ENCODE measurements around the gene RPL11. TPM values are rescaled to one million over a fixed set of nuclear protein-coding genes. Genes with fewer than 3 reads are reported as not detected.

The RPL11 gene
- total and polyA plus RNA-seq, 2 of the 8 experiments (the other 6 are each of a cell fraction or from before 2014, with no cell fraction given) = 1,192 to 1,426 TPM

GRCh38 chr1:23648576-23648975, 43.0 kb upstream of the RPL11 start:
- no peak overlapping the region for H2AK5ac ChIP-seq (ENCODE audit: low read depth, low read length)
- ChIA-PET POLR2A (ENCODE audit: partially characterized antibody) (no interaction called here), CTCF (ENCODE audit: partially characterized antibody) (interaction anchor here (0.7 to 26.6 kb wide), 4 partner anchors 9 to 99 kb away, joined by 5 to 706 read pairs (median 33); partner anchors contain the start of gene ID3)
- no peak overlapping the region for H2BK5ac ChIP-seq (ENCODE audit: low read depth, low read length)
- H3K4me3 ChIP-seq (ENCODE audit: extremely low read depth in 1 of 4, insufficient read depth in 2 of 4, low read depth in 3 of 4, low read length in 4 of 4) = no peak overlapping the region
- H3K56ac ChIP-seq (replicated peaks; ENCODE audit: insufficient read length, low read depth, low read length) = no peak overlapping the region
- no peak overlapping the region for H2BK20ac ChIP-seq (ENCODE audit: low read length)
- H3K4me1 ChIP-seq (replicated peaks in 1 of 4; ENCODE audit: control insufficient read depth in 3 of 4, insufficient read depth in 4 of 4, low read length in 3 of 4) = peaks cover 0 to 4% (median 2%) of the 10 kb centered on the region in 4 experiments; a peak in 3 of 7 replicates
- no peaks in the 10 kb centered on the region for H4K20me1 ChIP-seq (replicated peaks in 1 of 2; ENCODE audit: control insufficient read depth in 1 of 2, insufficient read depth in 2 of 2, low read length in 2 of 2)
- H3K9ac ChIP-seq (replicated peaks in 1 of 4; ENCODE audit: extremely low read depth in 1 of 4, low read depth in 3 of 4, low read length in 3 of 4) = no peak overlapping the region
- no peak overlapping the region for H3K4me2 ChIP-seq (ENCODE audit: insufficient read depth in 1 of 2, low read depth in 2 of 2, low read length in 2 of 2)
- H4K5ac ChIP-seq (ENCODE audit: insufficient read length, low read depth, low read length) = no peak overlapping the region
- peaks cover 0 to 2% (median 0%) of the 10 kb centered on the region in 4 experiments; a peak in 2 of 7 replicates for H3K27me3 ChIP-seq (replicated peaks in 1 of 4; ENCODE audit: control insufficient read depth in 3 of 4, extremely low read depth in 1 of 4, insufficient read depth in 3 of 4, low read length in 3 of 4)
- FAIRE-seq (no peak), DNase-seq (ENCODE audit: low read depth in 1 of 2, low spot score in 2 of 2) (no peak)
- TF ChIP-seq KDM5A (IDR thresholded peaks at IDR 0.05; ENCODE audit: low read length) = no peak
- TF ChIP-seq CBX5 (IDR thresholded peaks at IDR 0.05; ENCODE audit: low read depth, low read length) = no peak
- no peak for TF ChIP-seq TEAD4 (IDR thresholded peaks at IDR 0.05; ENCODE audit: low read depth, low read length)
- TF ChIP-seq CTBP2 (IDR thresholded peaks at IDR 0.05; ENCODE audit: borderline replicate concordance, insufficient read depth, insufficient read length, low read length) = no peak
- no peak for TF ChIP-seq GABPA (IDR thresholded peaks at IDR 0.05; ENCODE audit: borderline replicate concordance, insufficient read depth, low read length)
- no peak for TF ChIP-seq TAF1 (IDR thresholded peaks at IDR 0.05; ENCODE audit: low read depth, low read length)
- no peak for TF ChIP-seq SAP30 (IDR thresholded peaks at IDR 0.05; ENCODE audit: insufficient read depth, insufficient replicate concordance, low read length)
- no peak for TF ChIP-seq SRF (IDR thresholded peaks at IDR 0.05; ENCODE audit: low read depth, low read length)
- no peak for TF ChIP-seq MAX (IDR thresholded peaks at IDR 0.05)
- TF ChIP-seq POU5F1 (IDR thresholded peaks at IDR 0.05; ENCODE audit: low read depth, low read length) = no peak
- TF ChIP-seq RAD21 (IDR thresholded peaks at IDR 0.05 in 1 of 2, conservative IDR thresholded peaks at IDR 0.05 in 1 of 2; ENCODE audit: low read depth in 2 of 2, low read length in 2 of 2) = no peak
- no peak for TF ChIP-seq CEBPB (IDR thresholded peaks at IDR 0.05; ENCODE audit: low read depth, low read length)
- TF ChIP-seq ZNF274 (IDR thresholded peaks at IDR 0.05; ENCODE audit: borderline replicate concordance, extremely low read depth, low read length) = no peak
- no peak for TF ChIP-seq BCL11A (IDR thresholded peaks at IDR 0.05; ENCODE audit: low read depth in 2 of 2, low read length in 2 of 2)
- no peaks in the 10 kb centered on the region for H3K79me2 ChIP-seq (ENCODE audit: control insufficient read depth in 1 of 2, insufficient read depth in 2 of 2, low read length in 2 of 2)
- no peak overlapping the region for H4K91ac ChIP-seq (replicated peaks; ENCODE audit: insufficient read length, low read length)
- H3K14ac ChIP-seq (ENCODE audit: insufficient read length) = no peak overlapping the region
- H2BK15ac ChIP-seq (ENCODE audit: low read length) = no peak overlapping the region
- H2BK120ac ChIP-seq (replicated peaks; ENCODE audit: low read depth, low read length) = no peak overlapping the region
- 92% methylated on average over 6 of the region's 6 CpGs; no CpG with 5 or more reads in 1 of the 2 experiments for WGBS, 2 experiments (ENCODE audit: extremely low coverage in 1 of 2, insufficient coverage in 1 of 2, insufficient read length in 1 of 2, insufficient replicate concordance in 2 of 2, low coverage in 1 of 2, low lambda C conversion rate in 2 of 2, missing lambda C conversion rate in 1 of 2)
- no peaks in the 10 kb centered on the region for H3K79me1 ChIP-seq (ENCODE audit: low read depth, low read length)
- H3K23me2 ChIP-seq (ENCODE audit: low read depth, low read length) = no peaks in the 10 kb centered on the region
- no peak overlapping the region for H3K27ac ChIP-seq (ENCODE audit: low read depth, low read length)
- no peak overlapping the region for H3K23ac ChIP-seq (ENCODE audit: insufficient read length)
- H4K8ac ChIP-seq (ENCODE audit: extremely low read depth, insufficient read depth, low read length) = no peak overlapping the region
- no peaks in the 10 kb centered on the region for H3K9me3 ChIP-seq (ENCODE audit: insufficient read depth in 2 of 2, low read depth in 1 of 2, low read length in 1 of 2)
- H3K18ac ChIP-seq (ENCODE audit: extremely low read depth, low read length) = no peak overlapping the region
- H2AFZ ChIP-seq (ENCODE audit: low read length) = no peak overlapping the region
- H3K4ac ChIP-seq (replicated peaks; ENCODE audit: insufficient read length, low read depth, low read length) = no peak overlapping the region
- H2BK12ac ChIP-seq (ENCODE audit: low read depth, low read length) = no peak overlapping the region
- H3K36me3 ChIP-seq (ENCODE audit: control insufficient read depth in 2 of 4, insufficient read depth in 4 of 4, low read length in 3 of 4) = no peaks in the 10 kb centered on the region

Measured in H1 (cell line).